ENCODE data around the gene USP30. TPM values are rescaled to one million over a fixed set of nuclear protein-coding genes. Genes with fewer than 3 reads are reported as not detected.

USP30 gene
- total RNA-seq, 1 experiment from 2014 or later = 12.4 TPM

- no peak overlapping the region for H3K4me3 ChIP-seq (ENCODE audit: low read depth, low read length, poor library complexity, severe bottlenecking)
- CTCF ChIA-PET = no interaction called here
- BruUV-seq (replicated peaks) = no TSS peak
- no peaks in the 10 kb centered on the region for H3K27me3 ChIP-seq (replicated peaks; ENCODE audit: insufficient read depth, low read depth, low read length, poor library complexity)
- TF ChIP-seq CTCF (conservative IDR thresholded peaks at IDR 0.05; ENCODE audit: low read depth, low read length) = no peak
- TF ChIP-seq EZH2 (IDR thresholded peaks at IDR 0.05; ENCODE audit: borderline replicate concordance, low read depth, low read length, poor library complexity, severe bottlenecking) = no peak
- peaks cover 63% of the 10 kb centered on the region for H3K36me3 ChIP-seq (ENCODE audit: insufficient read depth, low read length, poor library complexity, severe bottlenecking)
- no peaks in the 10 kb centered on the region for H3K9me3 ChIP-seq (ENCODE audit: low read depth, low read length, poor library complexity, severe bottlenecking)
- DNase-seq (ENCODE audit: low spot score) = no peak
- POLR2A ChIA-PET (ENCODE audit: low non-redundant PET) = no interaction called here
- intact Hi-C loops (cut with micrococcal nuclease; ENCODE audit: unreplicated experiment) = no loop called here
- no peak overlapping the region for H3K27ac ChIP-seq (ENCODE audit: low read depth, low read length, poor library complexity, severe bottlenecking)
- no peaks in the 10 kb centered on the region for H3K4me1 ChIP-seq (ENCODE audit: insufficient read depth, low read length, poor library complexity, severe bottlenecking)
These were observed 33.2 kb downstream of the USP30 start for GRCh38 chr12:109085590-109085989.

- Histone ChIP-seq H3K27me3 (replicated peaks; ENCODE audit: insufficient read depth, low read depth, low read length, poor library complexity) (no peaks in the 10 kb centered on the region), H3K4me1 (ENCODE audit: insufficient read depth, low read length, poor library complexity, severe bottlenecking) (peaks cover 6% of the 10 kb centered on the region), H3K27ac (ENCODE audit: low read depth, low read length, poor library complexity, severe bottlenecking) (no peak overlapping the region), H3K36me3 (ENCODE audit: insufficient read depth, low read length, poor library complexity, severe bottlenecking) (peaks cover 62% of the 10 kb centered on the region), H3K9me3 (ENCODE audit: low read depth, low read length, poor library complexity, severe bottlenecking) (no peaks in the 10 kb centered on the region), H3K4me3 (ENCODE audit: low read depth, low read length, poor library complexity, severe bottlenecking) (no peak overlapping the region)
- intact Hi-C loops (cut with micrococcal nuclease; ENCODE audit: unreplicated experiment) = no loop called here
- no peak for DNase-seq (ENCODE audit: low spot score)
- ChIA-PET CTCF (no interaction called here), POLR2A (ENCODE audit: low non-redundant PET) (no interaction called here)
- TF ChIP-seq CTCF (conservative IDR thresholded peaks at IDR 0.05; ENCODE audit: low read depth, low read length) (no peak), EZH2 (IDR thresholded peaks at IDR 0.05; ENCODE audit: borderline replicate concordance, low read depth, low read length, poor library complexity, severe bottlenecking) (no peak)
- no TSS peak for BruUV-seq (replicated peaks)
These were observed 34.9 kb downstream of the USP30 start for GRCh38 chr12:109087250-109087649.

GRCh38 chr12:109088818-109089217, 36.4 kb downstream of the USP30 start:
- Histone ChIP-seq H3K4me3 (ENCODE audit: low read depth, low read length, poor library complexity, severe bottlenecking) (no peak overlapping the region), H3K27me3 (replicated peaks; ENCODE audit: insufficient read depth, low read depth, low read length, poor library complexity) (no peaks in the 10 kb centered on the region), H3K36me3 (ENCODE audit: insufficient read depth, low read length, poor library complexity, severe bottlenecking) (peaks cover 52% of the 10 kb centered on the region), H3K27ac (ENCODE audit: low read depth, low read length, poor library complexity, severe bottlenecking) (peak overlapping the region; percentile 19), H3K4me1 (ENCODE audit: insufficient read depth, low read length, poor library complexity, severe bottlenecking) (peaks cover 19% of the 10 kb centered on the region), H3K9me3 (ENCODE audit: low read depth, low read length, poor library complexity, severe bottlenecking) (no peaks in the 10 kb centered on the region)
- POLR2A ChIA-PET (ENCODE audit: low non-redundant PET) = no interaction called here
- CTCF ChIA-PET = no interaction called here
- TF ChIP-seq CTCF (conservative IDR thresholded peaks at IDR 0.05; ENCODE audit: low read depth, low read length) = no peak
- no peak for TF ChIP-seq EZH2 (IDR thresholded peaks at IDR 0.05; ENCODE audit: borderline replicate concordance, low read depth, low read length, poor library complexity, severe bottlenecking)
- no TSS peak for BruUV-seq (replicated peaks)
- no peak for DNase-seq (ENCODE audit: low spot score)
- intact Hi-C loops (cut with micrococcal nuclease; ENCODE audit: unreplicated experiment) = no loop called here

All from A673 (cell line).